HG03108 (cell line): ENCODE data around the gene PRKAA2.

Experiments
- ATAC-seq: cut with Tn5 transposase; IDR thresholded peaks from one replicate; pipeline ENCODE4 v1.9.1; 2021; ENCODE audit warnings: moderate library complexity; ENCODE audit not compliant: unreplicated experiment

PRKAA2 gene

GRCh38 chr1:56712150-56712549 lies 67.0 kb downstream of the PRKAA2 start:
- no peak for ATAC-seq

GRCh38 chr1:56713112-56713511 lies 68.0 kb downstream of the PRKAA2 start:
- no peak for ATAC-seq

- ATAC-seq: no peak
Observed at GRCh38 chr1:56715156-56715555, 70.0 kb downstream of the PRKAA2 start.

- ATAC-seq: no peak
Observed at GRCh38 chr1:56719171-56719570, 74.1 kb downstream of the PRKAA2 start.

- no peak for ATAC-seq
Observed at GRCh38 chr1:56726706-56727105, 81.6 kb downstream of the PRKAA2 start.

GRCh38 chr1:56728964-56729363 lies 83.8 kb downstream of the PRKAA2 start:
- ATAC-seq: no peak

GRCh38 chr1:56745231-56745630 lies 100.1 kb downstream of the PRKAA2 start:
- no peak for ATAC-seq

- ATAC-seq: no peak
Observed at GRCh38 chr1:56754708-56755479, 109.8 kb downstream of the PRKAA2 start.

GRCh38 chr1:56755911-56756310 lies 110.8 kb downstream of the PRKAA2 start:
- ATAC-seq: no peak

GRCh38 chr1:56758135-56758534 lies 113.0 kb downstream of the PRKAA2 start:
- ATAC-seq: no peak

- no peak for ATAC-seq
Observed at GRCh38 chr1:56758794-56759193, 113.7 kb downstream of the PRKAA2 start.
